GM12878 (cell line): Measurements from ENCODE around the gene CCNL2. TPM values are rescaled to one million over a fixed set of nuclear protein-coding genes. Genes with fewer than 3 reads are reported as not detected.

Experiments
- ATAC-seq: fragments of 200-7000 bp; cut with Tn5 transposase; 3 replicates; pipeline ENCODE4 v1.9.1; 2020; ENCODE audit warnings: mild to moderate bottlenecking, moderate library complexity
- BruUV-seq: library from RNA; stranded (reverse); fragments of 400-500 nt; replicated peaks from 2 replicates; lab custom pipeline; 2021; lab: Mats Ljungman, UMichigan
- CTCF ChIA-PET: fragments of 300-600 bp; sonication (Branson Sonifier 250); formaldehyde crosslinking; extraction: SDS; loops from one replicate; lab custom pipeline; 2021; ENCODE audit warnings: inconsistent platforms; lab: Yijun Ruan, JAX
- POLR2A ChIA-PET: fragments of 350-600 bp; formaldehyde crosslinking; extraction: SDS; loops from one replicate; lab custom pipeline; 2021; ENCODE audit warnings: inconsistent platforms; lab: Charles Lee
- RAD21 ChIA-PET: fragments of 300-600 bp; sonication (Branson Sonifier 250); formaldehyde crosslinking; loops from one replicate; lab custom pipeline; 2023; ENCODE audit warnings: antibody characterized with exemption; ENCODE audit not compliant: unreplicated experiment; lab: Charles Lee
- SMC1A ChIA-PET: fragments of 300-600 bp; sonication (Branson Sonifier 250); formaldehyde crosslinking; loops from one replicate; lab custom pipeline; 2023; ENCODE audit not compliant: unreplicated experiment, uncharacterized antibody; lab: Charles Lee
- DNase-seq: peaks from one replicate; pipeline ENCODE4 v3.0.0-alpha.2; 2011; ENCODE audit warnings: low read depth, low spot score
- FAIRE-seq: peaks from 3 replicates; lab custom pipeline; 2011; peaks lifted over from hg19 to GRCh38; lab: Jason Lieb, UNC
- H2AFZ ChIP-seq: 2 replicates; pipeline ENCODE4 v1.6.0; 2011; ENCODE audit warnings: low read depth, low read length, control low read depth; ENCODE audit not compliant: control insufficient read depth
- H3K27ac ChIP-seq: 2 replicates; pipeline ENCODE4 v1.5.1; 2011; ENCODE audit warnings: control low read depth; ENCODE audit not compliant: control insufficient read depth, insufficient read depth
- H3K27me3 ChIP-seq, 2 experiments: replicated peaks in 1 of 2; 2 replicates each; pipeline versions ENCODE4 v1.6.0 to v1.6.1; 2011; ENCODE audit warnings: low read length in 1 of 2; ENCODE audit not compliant: control insufficient read depth in 2 of 2, insufficient read depth in 2 of 2
- H3K36me3 ChIP-seq, 2 experiments: 2 replicates each; pipeline ENCODE4 v1.5.1; 2011; ENCODE audit warnings: low read length in 1 of 2; ENCODE audit not compliant: control insufficient read depth in 2 of 2, insufficient read depth in 2 of 2
- H3K4me1 ChIP-seq: 2 replicates; pipeline ENCODE4 v1.6.1; 2011; ENCODE audit warnings: mild to moderate bottlenecking, low read length, moderate library complexity, mixed read lengths; ENCODE audit not compliant: control insufficient read depth, insufficient read depth
- H3K4me2 ChIP-seq: 2 replicates; pipeline ENCODE4 v1.6.0; 2011; ENCODE audit warnings: control low read depth; ENCODE audit not compliant: control insufficient read depth, insufficient read depth
- H3K4me3 ChIP-seq: fragments of 200-600 bp; sonication (generic); 2 replicates; pipeline ENCODE4 v1.5.1; 2016
- H3K79me2 ChIP-seq: 2 replicates; pipeline ENCODE4 v1.6.0; 2011; ENCODE audit warnings: low read length; ENCODE audit not compliant: control insufficient read depth, insufficient read depth
- H3K9ac ChIP-seq: 2 replicates; pipeline ENCODE4 v1.8.0; 2011; ENCODE audit warnings: low read length, control low read depth, mixed read lengths; ENCODE audit not compliant: control insufficient read depth, insufficient read depth
- H3K9me3 ChIP-seq: replicated peaks from 3 replicates; pipeline ENCODE4 v1.5.1; 2011; ENCODE audit warnings: mild to moderate bottlenecking, low read length; ENCODE audit not compliant: control insufficient read depth, insufficient read depth
- H4K20me1 ChIP-seq: 2 replicates; pipeline ENCODE4 v1.6.0; 2011; ENCODE audit not compliant: control insufficient read depth, insufficient read depth
- BACH1 ChIP-seq: fragments of 450-650 bp; IDR thresholded peaks from 2 replicates; pipeline ENCODE4 v1.6.1; 2017; ENCODE audit warnings: mild to moderate bottlenecking, borderline replicate concordance
- BHLHE40 ChIP-seq, 2 experiments: fragments of 450-650 bp in 1 of 2; IDR thresholded peaks; 2 replicates each; pipeline ENCODE4 v1.6.1; 2011 to 2017; ENCODE audit warnings: low read depth in 2 of 2, borderline replicate concordance in 1 of 2, improper control_type of control experiment in 1 of 2, low read length in 1 of 2, mild to moderate bottlenecking in 1 of 2
- EED ChIP-seq: sonication (generic); IDR thresholded peaks from 2 replicates; pipeline ENCODE4 v1.6.1; 2016; ENCODE audit warnings: antibody characterized with exemption, low read depth
- ETV6 ChIP-seq, 2 experiments: fragments of 450-650 bp in 1 of 2; IDR thresholded peaks in 1 of 2; conservative IDR thresholded peaks in 1 of 2; 2 replicates each; pipeline ENCODE4 v1.6.1; 2014; ENCODE audit warnings: antibody characterized with exemption in 1 of 2, borderline replicate concordance in 1 of 2, low read depth in 1 of 2, mild to moderate bottlenecking in 1 of 2, moderate library complexity in 1 of 2
- MXI1 ChIP-seq: fragments of 150-350 bp; IDR thresholded peaks from 2 replicates; pipeline ENCODE4 v1.6.1; 2011; ENCODE audit warnings: low read depth, mild to moderate bottlenecking, inconsistent platforms, low read length, improper control_type of control experiment
- NR2C1 ChIP-seq: fragments of 450-650 bp; IDR thresholded peaks from 2 replicates; pipeline ENCODE4 v1.6.1; 2017; ENCODE audit warnings: antibody characterized with exemption, mild to moderate bottlenecking, moderate library complexity
- RUNX3 ChIP-seq: IDR thresholded peaks from 2 replicates; pipeline ENCODE4 v1.6.1; 2012; ENCODE audit warnings: low read length, inconsistent platforms
- SUZ12 ChIP-seq: fragments of 200-600 bp; sonication (generic); IDR thresholded peaks from one replicate; pipeline ENCODE4 v1.6.1; 2018; ENCODE audit warnings: antibody characterized with exemption, mild to moderate bottlenecking; ENCODE audit not compliant: unreplicated experiment
- YY1 ChIP-seq: IDR thresholded peaks from 2 replicates; pipeline ENCODE4 v1.6.1; 2011; ENCODE audit warnings: low read depth, mild to moderate bottlenecking, low read length
- ZBED1 ChIP-seq: IDR thresholded peaks from 2 replicates; pipeline ENCODE4 v1.6.1; 2016; ENCODE audit warnings: borderline replicate concordance
- ZNF207 ChIP-seq: fragments of 450-650 bp; IDR thresholded peaks from 2 replicates; pipeline ENCODE4 v1.6.1; 2014; ENCODE audit warnings: antibody characterized with exemption, mild to moderate bottlenecking, borderline replicate concordance
- WGBS: methylation state at CpG from one replicate; pipeline ENCODE4 v1.1.6; 2016; ENCODE audit warnings: low lambda C conversion rate; ENCODE audit not compliant: insufficient replicate concordance, insufficient coverage; ENCODE audit errors: missing lambda C conversion rate; 5-methylcytosine and 5-hydroxymethylcytosine counted together
- in situ Hi-C: fragments of 300-500 bp; cut with MboI; formaldehyde crosslinking; loops from 9 replicates; pipeline ENCODE4 v1.14.3; 2018; ENCODE audit warnings: mixed read lengths
- intact Hi-C: fragments of 100-400 bp; cut with micrococcal nuclease; formaldehyde crosslinking; loops from one replicate; pipeline ENCODE4 v1.14.2; 2022; ENCODE audit not compliant: unreplicated experiment
- polyA plus RNA-seq, 11 experiments: library from polyadenylated mRNA; depleted of rRNA in 4 of 11; unstranded in 6 of 11; stranded (reverse) in 5 of 11; fragments of >200 nt; fragmentation: Nextera tagmentation in 4 of 11; fragmentation: Illumina TruSeq in 1 of 11; extraction: Ambion mirVana in 4 of 11; extraction: Trizol in 1 of 11; gene quantifications; 1 replicate in 1 of 11; 2 replicates in 10 of 11; pipeline versions ENCODE4 v1.2.1 to v1.2.3, GENCODE V29; 2011 to 2016; ENCODE audit warnings: inconsistent platforms in 2 of 11, missing spikeins in 2 of 11, low read depth in 1 of 11
- total RNA-seq, 4 experiments: library from RNA; depleted of rRNA in 3 of 4; stranded (reverse); fragments of >200 nt in 3 of 4; fragmentation: Illumina TruSeq in 1 of 4; extraction: Trizol in 1 of 4; gene quantifications; 2 replicates each; pipeline versions ENCODE4 v1.2.1 to v1.2.3, GENCODE V29; 2013 to 2021
- TF ChIP-seq, protein P1 (sequence below): fragments of 450-650 bp; IDR thresholded peaks from 2 replicates; pipeline ENCODE4 v1.6.1; 2018; ENCODE audit warnings: mild to moderate bottlenecking, low read depth, moderate library complexity; ENCODE audit not compliant: partially characterized antibody

The CCNL2 gene
- total and polyA plus RNA-seq, 10 of the 15 experiments (the other 5 are each of a cell fraction or from before 2014, with no cell fraction given), result 2.1 to 143 (median 101) TPM

DNA sequence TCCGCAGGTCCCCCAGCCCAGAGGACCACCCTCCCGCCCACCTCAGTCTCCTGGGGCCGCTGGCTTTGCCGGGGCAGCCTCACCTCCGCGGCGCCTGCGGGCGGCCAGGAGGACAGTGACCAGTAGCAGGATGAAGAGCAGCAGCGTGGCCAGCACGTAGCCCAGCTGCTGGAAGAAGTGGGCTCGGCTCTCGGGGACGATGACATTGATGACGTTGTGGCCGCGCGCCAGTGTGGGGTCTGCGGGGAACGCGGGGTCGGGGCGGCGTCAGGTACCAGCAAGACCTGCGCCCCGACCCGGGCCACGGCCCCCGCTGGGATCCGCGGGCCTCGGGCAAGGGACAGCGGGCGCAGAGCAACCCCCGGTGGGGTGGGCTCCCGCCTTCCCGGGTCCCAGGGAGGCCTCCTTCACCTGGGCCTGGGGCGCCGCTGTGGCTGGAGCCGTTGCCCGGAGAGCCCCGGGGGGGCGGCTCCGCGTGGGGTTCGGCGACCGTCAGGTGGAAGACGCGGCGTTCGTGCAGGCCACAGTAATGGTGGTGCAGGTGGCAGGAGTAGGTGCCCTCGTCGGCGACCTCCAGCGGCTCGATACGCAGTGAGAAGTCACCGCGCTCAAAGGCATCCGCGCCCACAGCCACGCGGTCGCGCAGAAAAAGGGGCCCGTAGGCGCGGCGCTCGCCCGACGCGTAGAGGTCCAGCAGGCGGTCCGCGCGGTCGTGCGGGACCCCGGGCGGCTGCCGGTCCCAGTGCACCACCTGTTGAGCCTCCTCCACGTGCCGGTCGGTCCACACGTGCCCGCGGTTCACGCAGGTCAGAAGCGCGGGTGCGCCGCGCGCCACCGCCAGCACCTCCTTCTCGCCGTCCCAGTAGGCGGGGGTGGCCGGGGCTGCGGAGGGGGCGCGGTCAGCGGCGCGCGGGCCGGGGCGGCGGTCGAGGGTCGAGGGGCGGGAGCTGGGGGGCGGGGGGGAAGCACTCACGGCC, 44.6 kb downstream of the CCNL2 start:
- H3K4me3 ChIP-seq, result no peak overlapping the region
- FAIRE-seq (no peak), DNase-seq (no peak), ATAC-seq (no peak)
- RAD21 ChIA-PET, result no interaction called here
- no TSS peak for BruUV-seq
- no peak overlapping the region for H3K9ac ChIP-seq
- SMC1A ChIA-PET, result no interaction called here
- no peak overlapping the region for H3K27ac ChIP-seq
- no peaks in the 10 kb centered on the region for H4K20me1 ChIP-seq
- no peaks in the 10 kb centered on the region for H3K9me3 ChIP-seq
- in situ Hi-C loops, result no loop called here
- no peaks in the 10 kb centered on the region for H3K36me3 ChIP-seq
- no peaks in the 10 kb centered on the region for H3K79me2 ChIP-seq
- H3K4me1 ChIP-seq, result peaks cover 5% of the 10 kb centered on the region
- peaks cover 0 to 3% of the 10 kb centered on the region in 2 experiments; a peak in 2 of 4 replicates for H3K27me3 ChIP-seq
- H3K4me2 ChIP-seq, result no peak overlapping the region
- POLR2A ChIA-PET, result no interaction called here
- intact Hi-C loops, result no loop called here
- H2AFZ ChIP-seq, result no peak overlapping the region
- CTCF ChIA-PET, result no interaction called here
- 55% methylated on average over 78 of the region's 116 CpGs for WGBS
- TF ChIP-seq ZNF207, result no peak
- TF ChIP-seq BHLHE40 (IDR thresholded peaks at IDR 0.05; ENCODE audit: borderline replicate concordance in 1 of 2, low read depth in 2 of 2, low read length in 1 of 2), result peak in 1 of 2 experiments; percentile 72; a peak in 2 of 4 replicates
- TF ChIP-seq SUZ12, result peak; percentile 62

DNA sequence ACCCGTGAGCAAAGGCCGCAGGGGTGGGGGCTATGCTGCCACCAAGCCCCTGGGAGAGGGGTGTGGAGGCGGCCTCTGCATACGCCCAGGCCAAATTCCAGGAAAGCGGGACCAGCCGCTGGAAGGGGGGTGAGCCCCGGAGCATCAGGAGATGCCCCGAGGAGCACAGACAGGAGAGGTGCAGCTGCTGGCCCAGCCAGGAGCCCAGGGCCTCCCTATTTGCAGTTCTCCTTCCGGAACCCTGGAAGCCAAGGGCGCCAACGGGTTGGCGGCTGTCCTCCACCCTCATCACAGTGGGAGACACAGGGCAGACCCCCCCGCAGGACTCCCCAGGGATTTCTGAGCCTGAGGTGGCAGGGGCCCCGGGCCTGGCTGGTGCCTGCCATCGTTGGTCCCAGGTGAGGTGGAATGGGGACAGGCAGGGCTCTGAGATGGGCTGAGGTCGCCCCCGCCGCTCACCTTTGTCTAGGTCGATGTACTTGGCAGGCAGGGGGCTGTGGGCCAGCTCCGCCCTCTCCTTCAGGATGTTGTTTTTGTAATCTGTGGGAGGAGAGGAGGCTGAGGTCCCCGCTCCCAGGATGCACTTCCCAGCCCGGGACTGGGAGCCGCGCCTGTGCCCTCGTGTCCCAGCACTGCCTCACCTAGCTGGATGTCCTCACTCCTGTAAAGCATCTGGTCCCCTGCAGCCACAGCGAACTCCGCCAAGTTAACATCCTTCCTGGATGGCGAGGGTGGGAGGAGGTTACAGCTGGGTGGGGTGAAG, 45.6 kb downstream of the CCNL2 start:
- no peak for DNase-seq
- no peak overlapping the region for H2AFZ ChIP-seq
- H3K27ac ChIP-seq, result no peak overlapping the region
- H3K9ac ChIP-seq, result no peak overlapping the region
- no peaks in the 10 kb centered on the region for H3K36me3 ChIP-seq
- intact Hi-C loops (no loop called here), in situ Hi-C loops (no loop called here)
- H3K27me3 ChIP-seq, result peaks cover 0 to 3% of the 10 kb centered on the region in 2 experiments; a peak in 2 of 4 replicates
- no peaks in the 10 kb centered on the region; the same call in 1 of the 2 replicates for H3K79me2 ChIP-seq
- no peak for FAIRE-seq
- SMC1A ChIA-PET, result no interaction called here
- RAD21 ChIA-PET, result no interaction called here
- no peak overlapping the region for H3K4me2 ChIP-seq
- POLR2A ChIA-PET, result no interaction called here
- no peaks in the 10 kb centered on the region for H3K4me1 ChIP-seq
- no peaks in the 10 kb centered on the region for H4K20me1 ChIP-seq
- H3K4me3 ChIP-seq, result no peak overlapping the region
- CTCF ChIA-PET, result no interaction called here
- no peaks in the 10 kb centered on the region for H3K9me3 ChIP-seq
- 25% methylated on average over 28 of the region's 28 CpGs for WGBS
- ATAC-seq, result no peak
- no TSS peak for BruUV-seq
- TF ChIP-seq RUNX3 (no peak), ETV6 (conservative IDR thresholded peaks at IDR 0.05 in 1 of 2, IDR thresholded peaks at IDR 0.05 in 1 of 2; ENCODE audit: borderline replicate concordance in 1 of 2, low read depth in 1 of 2) (no peak), BACH1 (no peak), YY1 (no peak), ZBED1 (no peak), NR2C1 (no peak), MXI1 (no peak), EED (no peak)
- TF ChIP-seq, protein P1, sequence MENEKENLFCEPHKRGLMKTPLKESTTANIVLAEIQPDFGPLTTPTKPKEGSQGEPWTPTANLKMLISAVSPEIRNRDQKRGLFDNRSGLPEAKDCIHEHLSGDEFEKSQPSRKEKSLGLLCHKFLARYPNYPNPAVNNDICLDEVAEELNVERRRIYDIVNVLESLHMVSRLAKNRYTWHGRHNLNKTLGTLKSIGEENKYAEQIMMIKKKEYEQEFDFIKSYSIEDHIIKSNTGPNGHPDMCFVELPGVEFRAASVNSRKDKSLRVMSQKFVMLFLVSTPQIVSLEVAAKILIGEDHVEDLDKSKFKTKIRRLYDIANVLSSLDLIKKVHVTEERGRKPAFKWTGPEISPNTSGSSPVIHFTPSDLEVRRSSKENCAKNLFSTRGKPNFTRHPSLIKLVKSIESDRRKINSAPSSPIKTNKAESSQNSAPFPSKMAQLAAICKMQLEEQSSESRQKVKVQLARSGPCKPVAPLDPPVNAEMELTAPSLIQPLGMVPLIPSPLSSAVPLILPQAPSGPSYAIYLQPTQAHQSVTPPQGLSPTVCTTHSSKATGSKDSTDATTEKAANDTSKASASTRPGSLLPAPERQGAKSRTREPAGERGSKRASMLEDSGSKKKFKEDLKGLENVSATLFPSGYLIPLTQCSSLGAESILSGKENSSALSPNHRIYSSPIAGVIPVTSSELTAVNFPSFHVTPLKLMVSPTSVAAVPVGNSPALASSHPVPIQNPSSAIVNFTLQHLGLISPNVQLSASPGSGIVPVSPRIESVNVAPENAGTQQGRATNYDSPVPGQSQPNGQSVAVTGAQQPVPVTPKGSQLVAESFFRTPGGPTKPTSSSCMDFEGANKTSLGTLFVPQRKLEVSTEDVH, result no peak
